GM13977 (cell line): Measurements from ENCODE around the gene FSTL1.

Experiments used
- DNase-seq: peaks from one replicate; pipeline ENCODE4 v3.0.0; 2012; ENCODE audit warnings: low spot score
- in situ Hi-C: fragments of 300-500 bp; cut with MboI; formaldehyde crosslinking; loops from one replicate; pipeline ENCODE4 v1.12.0; 2022; ENCODE audit warnings: low sequenced_read_pairs, low pct_unique_long_range_greater_than_20kb, mixed read lengths, inconsistent platforms; ENCODE audit not compliant: unreplicated experiment
- TF ChIP-seq, protein P1 (sequence below): IDR thresholded peaks from 2 replicates; pipeline ENCODE4 v1.5.1; 2012; ENCODE audit warnings: mild to moderate bottlenecking, control low read depth; ENCODE audit not compliant: insufficient read depth; ENCODE audit errors: extremely low read depth, missing control alignments

The FSTL1 gene

GRCh38 chr3:120442975-120443517 lies 7.7 kb downstream of the FSTL1 start:
- in situ Hi-C loops = no loop called here
- TF ChIP-seq, protein P1, sequence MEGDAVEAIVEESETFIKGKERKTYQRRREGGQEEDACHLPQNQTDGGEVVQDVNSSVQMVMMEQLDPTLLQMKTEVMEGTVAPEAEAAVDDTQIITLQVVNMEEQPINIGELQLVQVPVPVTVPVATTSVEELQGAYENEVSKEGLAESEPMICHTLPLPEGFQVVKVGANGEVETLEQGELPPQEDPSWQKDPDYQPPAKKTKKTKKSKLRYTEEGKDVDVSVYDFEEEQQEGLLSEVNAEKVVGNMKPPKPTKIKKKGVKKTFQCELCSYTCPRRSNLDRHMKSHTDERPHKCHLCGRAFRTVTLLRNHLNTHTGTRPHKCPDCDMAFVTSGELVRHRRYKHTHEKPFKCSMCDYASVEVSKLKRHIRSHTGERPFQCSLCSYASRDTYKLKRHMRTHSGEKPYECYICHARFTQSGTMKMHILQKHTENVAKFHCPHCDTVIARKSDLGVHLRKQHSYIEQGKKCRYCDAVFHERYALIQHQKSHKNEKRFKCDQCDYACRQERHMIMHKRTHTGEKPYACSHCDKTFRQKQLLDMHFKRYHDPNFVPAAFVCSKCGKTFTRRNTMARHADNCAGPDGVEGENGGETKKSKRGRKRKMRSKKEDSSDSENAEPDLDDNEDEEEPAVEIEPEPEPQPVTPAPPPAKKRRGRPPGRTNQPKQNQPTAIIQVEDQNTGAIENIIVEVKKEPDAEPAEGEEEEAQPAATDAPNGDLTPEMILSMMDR = no peak
- no peak for DNase-seq

DNA sequence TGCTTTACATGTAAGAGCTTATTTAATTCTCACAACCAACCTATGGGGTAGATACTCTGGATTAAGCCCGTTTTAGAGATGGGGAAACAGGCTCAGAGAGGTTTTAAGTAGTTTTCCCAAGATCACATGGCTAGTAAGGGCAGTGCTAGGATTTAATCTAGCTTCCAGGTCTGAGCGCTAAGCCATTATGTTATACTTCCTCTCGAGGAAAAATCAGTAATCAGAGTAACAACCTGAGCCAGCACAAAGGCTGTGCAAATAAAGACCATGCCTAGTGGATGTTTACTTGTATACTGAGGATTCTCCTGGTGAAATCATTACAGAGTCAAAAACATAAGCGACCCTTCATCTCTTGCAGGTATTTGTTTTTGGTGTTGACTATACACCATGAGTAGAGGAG lies 9.0 kb downstream of the FSTL1 start:
- DNase-seq = no peak
- in situ Hi-C loops = no loop called here

DNA sequence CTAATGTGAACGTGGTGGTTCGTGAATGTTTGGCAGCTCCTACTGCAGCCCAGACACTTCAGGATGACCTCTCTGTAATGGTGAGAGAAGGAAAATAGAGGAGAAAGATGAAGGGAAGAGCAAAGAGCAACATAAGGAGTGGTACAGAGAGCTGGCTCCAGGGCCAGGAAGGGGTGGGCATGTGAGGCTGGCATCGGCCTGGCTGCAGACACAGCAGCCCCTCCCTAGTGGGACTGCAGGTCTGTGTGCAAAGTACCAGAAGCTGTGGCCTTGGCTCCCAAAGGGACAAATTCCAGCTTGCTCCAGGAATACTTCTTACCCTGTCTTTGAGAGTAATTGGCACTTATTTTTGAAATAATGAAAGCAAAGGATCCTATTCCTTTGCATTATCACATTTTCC lies 10.0 kb downstream of the FSTL1 start:
- DNase-seq = no peak
- TF ChIP-seq, protein P1 = no peak
- in situ Hi-C loops = no loop called here

More for the DNA sequence above, 9.0 kb downstream of the FSTL1 start:
- TF ChIP-seq, protein P1 = no peak

DNA sequence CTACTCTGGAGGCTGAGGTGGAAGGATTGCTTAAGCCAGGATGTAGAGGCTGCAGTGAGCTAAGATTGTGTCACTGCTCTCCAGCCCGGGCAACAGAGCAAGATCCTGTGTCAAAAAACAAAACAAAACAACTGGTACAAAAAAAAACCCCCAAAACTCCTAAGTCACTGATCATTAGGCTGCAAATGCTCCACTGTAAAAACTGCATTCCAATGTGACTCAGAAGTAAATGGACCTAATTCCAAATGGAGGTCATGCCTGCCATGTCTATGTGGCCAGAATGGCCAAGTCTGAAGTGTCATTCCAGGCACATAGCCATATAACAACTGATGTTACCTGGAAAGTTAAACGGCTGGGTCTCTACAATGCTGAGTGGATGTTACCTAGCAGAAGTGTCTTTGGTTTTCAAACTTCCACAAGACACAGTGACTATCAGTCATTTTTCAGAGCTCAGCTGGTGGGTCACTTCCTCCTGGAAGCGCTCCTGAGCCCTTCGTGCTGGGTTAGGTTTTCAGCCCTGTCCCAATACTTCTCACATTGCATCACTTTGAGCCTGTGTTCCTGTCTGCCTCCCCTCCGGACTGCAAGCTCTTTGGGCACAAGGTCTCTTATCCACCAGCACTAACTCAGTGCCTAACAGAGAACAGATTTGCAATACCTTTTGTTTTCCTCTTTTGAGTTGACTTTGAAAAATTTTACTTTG lies 10.6 kb downstream of the FSTL1 start:
- TF ChIP-seq, protein P1 = no peak
- in situ Hi-C loops = no loop called here
- no peak for DNase-seq

DNA sequence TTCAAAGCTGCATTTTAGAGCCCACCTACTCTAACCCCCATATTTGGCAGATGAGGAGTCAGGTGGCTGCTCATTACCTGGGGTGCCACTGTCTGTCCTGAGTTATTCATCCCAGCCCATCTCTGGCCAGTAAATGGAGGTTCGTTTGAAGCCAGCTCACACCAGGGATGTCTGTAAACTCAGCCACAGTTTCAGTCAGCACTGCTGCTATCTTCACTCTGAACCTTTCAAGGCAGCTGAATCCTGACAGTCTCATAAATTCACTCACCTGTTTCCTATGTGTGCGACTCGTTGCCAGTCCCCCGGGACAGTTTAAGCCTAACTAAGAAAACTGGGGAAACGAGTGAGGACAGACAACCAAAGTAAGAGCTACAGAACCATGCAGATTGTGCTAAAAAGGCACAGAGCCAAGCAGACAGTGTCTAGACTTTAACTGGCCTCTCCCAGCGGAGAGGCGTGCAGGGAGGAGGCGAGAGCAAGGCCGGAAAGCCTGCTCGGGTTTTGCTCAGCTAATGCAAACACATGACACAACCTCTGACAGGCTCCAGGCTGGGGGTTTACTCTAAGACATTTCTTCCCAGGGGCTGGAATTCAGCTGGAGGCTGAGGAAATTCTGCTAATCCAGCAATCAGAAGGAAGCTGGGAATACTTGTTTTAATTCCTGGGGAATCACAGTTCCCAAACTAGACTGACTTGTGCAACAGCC lies 12.0 kb downstream of the FSTL1 start:
- DNase-seq = no peak
- in situ Hi-C loops = no loop called here
- TF ChIP-seq, protein P1 = no peak

GRCh38 chr3:120438216-120438615 lies 12.6 kb downstream of the FSTL1 start:
- no peak for DNase-seq
- in situ Hi-C loops = no loop called here
- TF ChIP-seq, protein P1 = no peak
